Subcutaneous adipose tissue (tissue), 4 donors: ENCODE results near the gene PIGBOS1. TPM values are rescaled to one million over a fixed set of nuclear protein-coding genes. Genes with fewer than 3 reads are reported as not detected.

Source experiments
- total RNA-seq, 4 donors: library from RNA; depleted of rRNA; stranded (reverse); fragments of >200 nt; gene quantifications; one replicate each; pipeline ENCODE4 v1.1.0, GENCODE V29; 2016
- TF ChIP-seq, protein P1 (sequence below): fragments of 450-650 bp; IDR thresholded peaks from one replicate; pipeline ENCODE4 v1.5.1; 2016; ENCODE audit warnings: low read depth, mild to moderate bottlenecking, control low read depth, antibody characterized with exemption, moderate library complexity

The PIGBOS1 gene
- total RNA-seq, 4 donors from 2014 or later = 5.9 to 39.7 (median 14.7) TPM

GRCh38 chr15:55283379-55284147 lies 35.4 kb downstream of the PIGBOS1 start:
- TF ChIP-seq, protein P1, sequence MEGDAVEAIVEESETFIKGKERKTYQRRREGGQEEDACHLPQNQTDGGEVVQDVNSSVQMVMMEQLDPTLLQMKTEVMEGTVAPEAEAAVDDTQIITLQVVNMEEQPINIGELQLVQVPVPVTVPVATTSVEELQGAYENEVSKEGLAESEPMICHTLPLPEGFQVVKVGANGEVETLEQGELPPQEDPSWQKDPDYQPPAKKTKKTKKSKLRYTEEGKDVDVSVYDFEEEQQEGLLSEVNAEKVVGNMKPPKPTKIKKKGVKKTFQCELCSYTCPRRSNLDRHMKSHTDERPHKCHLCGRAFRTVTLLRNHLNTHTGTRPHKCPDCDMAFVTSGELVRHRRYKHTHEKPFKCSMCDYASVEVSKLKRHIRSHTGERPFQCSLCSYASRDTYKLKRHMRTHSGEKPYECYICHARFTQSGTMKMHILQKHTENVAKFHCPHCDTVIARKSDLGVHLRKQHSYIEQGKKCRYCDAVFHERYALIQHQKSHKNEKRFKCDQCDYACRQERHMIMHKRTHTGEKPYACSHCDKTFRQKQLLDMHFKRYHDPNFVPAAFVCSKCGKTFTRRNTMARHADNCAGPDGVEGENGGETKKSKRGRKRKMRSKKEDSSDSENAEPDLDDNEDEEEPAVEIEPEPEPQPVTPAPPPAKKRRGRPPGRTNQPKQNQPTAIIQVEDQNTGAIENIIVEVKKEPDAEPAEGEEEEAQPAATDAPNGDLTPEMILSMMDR = no peak

- TF ChIP-seq, protein P1 = no peak
Measured at GRCh38 chr15:55282284-55282833, 36.6 kb downstream of the PIGBOS1 start.

GRCh38 chr15:55281517-55282228 lies 37.2 kb downstream of the PIGBOS1 start:
- TF ChIP-seq, protein P1 = no peak

DNA sequence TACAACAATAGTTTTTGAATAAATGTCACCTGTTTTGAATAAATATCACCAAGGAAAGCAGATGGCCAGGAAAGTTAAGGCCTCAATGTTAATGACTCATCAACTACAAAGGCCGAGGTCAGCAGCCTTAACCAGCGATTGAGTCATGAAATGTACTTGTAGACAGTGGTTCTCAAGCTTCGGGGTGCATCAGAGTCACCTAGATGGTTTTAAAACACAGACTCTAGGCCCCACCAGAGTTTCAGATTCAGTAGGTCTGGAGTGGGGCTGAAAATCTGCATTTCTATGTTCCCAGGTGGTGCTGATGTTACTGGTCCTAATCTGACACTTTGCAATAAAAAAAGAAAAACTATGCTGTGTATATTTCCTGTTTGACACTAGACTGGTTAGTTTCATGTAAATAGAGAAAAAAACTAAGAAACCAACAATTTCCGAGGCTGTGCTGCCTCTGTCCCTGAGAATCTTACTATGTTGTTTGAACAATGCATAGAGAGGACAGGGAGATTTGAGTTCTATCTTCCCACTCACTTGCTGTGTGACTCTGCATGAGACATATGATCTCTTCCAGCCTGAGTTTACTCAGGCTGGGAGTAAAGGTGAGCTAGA lies 39.1 kb downstream of the PIGBOS1 start:
- TF ChIP-seq, protein P1 = no peak

DNA sequence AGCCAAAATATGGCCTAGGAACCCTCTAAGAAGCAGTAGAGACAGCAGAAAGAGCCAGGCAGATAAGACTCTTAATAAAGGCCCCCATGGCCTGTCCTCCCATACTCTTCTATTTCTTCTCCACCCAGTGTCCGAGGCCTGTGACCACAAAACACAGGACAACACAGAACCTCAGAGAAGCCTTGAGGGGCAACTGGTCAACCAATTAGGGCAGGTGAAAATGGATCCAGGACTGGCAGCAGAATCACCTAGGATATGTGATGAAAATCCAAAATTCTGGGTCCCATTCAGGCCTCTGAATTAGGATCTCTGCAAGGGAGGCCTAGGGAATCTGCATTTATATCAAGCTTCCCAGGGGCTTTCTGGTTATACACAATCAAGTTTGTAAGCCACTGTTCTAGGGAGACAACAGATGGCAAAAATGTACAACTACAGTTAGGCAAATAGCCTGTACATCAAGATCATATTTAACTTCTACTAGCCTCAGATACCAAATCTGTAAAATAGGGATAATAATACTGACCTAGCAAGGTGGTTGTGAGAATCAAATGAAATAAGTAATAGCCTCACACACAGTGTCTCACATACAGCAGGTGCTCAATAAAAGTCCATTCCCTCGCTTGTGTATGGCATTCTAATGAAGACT lies 39.7 kb downstream of the PIGBOS1 start:
- TF ChIP-seq, protein P1 = no peak

DNA sequence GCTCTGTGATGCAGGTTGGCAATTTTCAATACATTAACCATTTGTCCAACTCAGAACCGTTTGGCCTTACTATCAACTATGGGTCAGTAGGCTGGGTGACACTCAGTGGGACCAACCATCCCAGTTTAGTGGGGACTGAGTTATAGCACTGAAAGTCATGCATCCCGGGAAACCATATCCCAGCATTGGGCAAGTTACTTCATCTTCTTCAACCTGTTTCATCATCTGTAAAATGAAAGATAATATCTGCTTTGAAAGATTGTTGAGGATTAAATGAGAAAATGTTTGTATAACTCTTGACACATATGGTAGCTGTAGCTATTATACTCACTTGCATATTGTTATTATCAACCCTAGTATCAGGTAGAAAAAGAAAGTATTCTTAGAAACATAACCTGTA lies 41.2 kb downstream of the PIGBOS1 start:
- TF ChIP-seq, protein P1 = no peak
